Tibial nerve (tissue), 3 donors: ENCODE measurements around the gene GMDS.

ENCODE experiments used
- CTCF ChIP-seq, 5 experiments: fragments of 200-600 bp in 3 of 5; fragments of 450-650 bp in 2 of 5; sonication (generic) in 3 of 5; IDR thresholded peaks; one replicate each; pipeline ENCODE4 v1.5.1; 2016 to 2019; ENCODE audit warnings: antibody characterized with exemption in 5 of 5, mild to moderate bottlenecking in 3 of 5, moderate library complexity in 2 of 5
- POLR2A ChIP-seq, 2 donors: fragments of 450-650 bp; IDR thresholded peaks; one replicate each; pipeline ENCODE4 v1.6.1; 2017; ENCODE audit warnings: antibody characterized with exemption in 2 of 2, mild to moderate bottlenecking in 2 of 2, moderate library complexity in 2 of 2

GRCh38 chr6:1744543-1744942 is 500.9 kb downstream of the GMDS start:
- TF ChIP-seq CTCF (IDR thresholded peaks at IDR 0.05) (no peak), POLR2A (IDR thresholded peaks at IDR 0.05) (no peak)
